HG03066 (cell line): Measurements from ENCODE around the gene ESRP2.

Experiments used
- ATAC-seq: cut with Tn5 transposase; IDR thresholded peaks from one replicate; pipeline ENCODE4 v1.9.1; 2021; ENCODE audit warnings: low read depth; ENCODE audit not compliant: unreplicated experiment

ESRP2 gene

GRCh38 chr16:68227183-68227793 is 8.6 kb downstream of the ESRP2 start:
- no peak for ATAC-seq

DNA sequence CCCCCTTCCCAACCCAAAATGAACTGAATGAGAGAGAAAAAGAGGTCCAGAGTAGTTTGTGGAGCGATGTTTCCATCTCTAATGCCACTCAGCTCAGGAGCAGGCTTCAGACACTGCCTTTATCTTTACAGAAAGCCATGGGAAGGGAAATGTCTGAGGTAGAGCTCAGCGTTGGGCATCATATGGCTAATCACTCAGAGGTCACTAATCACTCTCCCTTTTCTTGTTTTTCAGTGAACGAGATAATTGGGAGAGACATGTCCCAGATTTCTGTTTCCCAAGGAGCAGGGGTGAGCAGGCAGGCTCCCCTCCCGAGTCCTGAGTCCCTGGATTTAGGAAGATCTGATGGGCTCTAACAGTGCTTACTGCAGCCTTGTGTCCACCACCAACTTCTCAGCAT is 9.8 kb downstream of the ESRP2 start:
- ATAC-seq = no peak

DNA sequence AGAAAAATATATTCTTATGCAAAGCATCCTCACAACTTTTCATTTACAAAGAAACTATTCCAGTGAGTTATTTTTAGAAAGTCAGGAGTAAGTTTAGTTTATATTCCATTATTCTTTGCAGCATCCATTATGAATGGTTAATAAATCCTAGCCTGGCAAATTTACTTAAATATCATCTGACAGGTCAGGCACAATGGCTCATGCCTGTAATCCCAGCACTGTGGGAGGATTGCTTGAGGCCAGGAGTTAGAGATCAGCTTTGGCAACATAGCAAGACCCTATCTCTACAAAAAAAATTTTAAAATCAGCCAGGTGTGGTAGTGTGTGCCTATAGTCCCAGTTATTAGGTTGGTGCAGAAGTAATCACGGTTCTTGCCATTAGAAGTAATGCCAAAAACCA is 12.9 kb downstream of the ESRP2 start:
- no peak for ATAC-seq

- ATAC-seq = no peak
Measured at GRCh38 chr16:68219725-68220351, 16.1 kb downstream of the ESRP2 start.

DNA sequence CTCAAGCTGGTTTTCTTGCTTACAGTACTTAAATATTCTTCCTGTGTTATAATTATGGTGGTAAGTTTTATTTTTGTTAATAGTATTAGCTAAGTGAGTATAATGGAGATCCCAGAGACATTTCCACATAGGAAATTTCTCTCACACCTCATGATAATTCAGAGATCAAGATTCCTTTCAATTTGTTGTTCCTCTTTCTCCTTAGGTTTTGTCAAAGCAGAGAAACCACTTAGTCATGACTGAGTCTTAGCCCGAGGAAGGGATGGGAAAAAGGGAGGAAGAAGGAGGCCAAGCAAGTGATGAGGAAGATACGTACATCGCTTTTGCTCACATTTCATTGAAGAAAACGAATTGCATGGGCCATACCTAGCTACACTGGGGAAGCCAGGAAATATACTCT is 18.4 kb downstream of the ESRP2 start:
- no peak for ATAC-seq

DNA sequence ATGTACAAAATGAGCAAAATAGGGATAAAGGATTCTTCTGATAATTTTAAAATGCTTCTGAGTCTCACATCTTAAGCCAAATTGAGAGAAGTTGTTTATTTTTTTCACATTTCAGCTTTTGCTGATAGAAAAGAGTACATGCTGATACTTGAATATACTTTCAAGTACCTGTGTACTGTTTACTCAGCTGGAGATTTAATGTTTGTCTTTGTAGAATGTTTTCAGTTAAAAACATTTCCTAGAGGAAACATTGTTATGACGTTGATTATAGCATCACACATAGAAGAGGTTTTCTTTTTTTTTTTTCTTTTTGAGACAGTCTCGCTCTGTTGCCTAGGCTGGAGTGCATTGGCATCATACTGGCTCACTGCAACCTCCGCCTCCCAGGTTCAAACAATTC is 19.7 kb downstream of the ESRP2 start:
- ATAC-seq = no peak

GRCh38 chr16:68215302-68215701 is 20.6 kb downstream of the ESRP2 start:
- no peak for ATAC-seq

GRCh38 chr16:68214726-68215125 is 21.2 kb downstream of the ESRP2 start:
- no peak for ATAC-seq

DNA sequence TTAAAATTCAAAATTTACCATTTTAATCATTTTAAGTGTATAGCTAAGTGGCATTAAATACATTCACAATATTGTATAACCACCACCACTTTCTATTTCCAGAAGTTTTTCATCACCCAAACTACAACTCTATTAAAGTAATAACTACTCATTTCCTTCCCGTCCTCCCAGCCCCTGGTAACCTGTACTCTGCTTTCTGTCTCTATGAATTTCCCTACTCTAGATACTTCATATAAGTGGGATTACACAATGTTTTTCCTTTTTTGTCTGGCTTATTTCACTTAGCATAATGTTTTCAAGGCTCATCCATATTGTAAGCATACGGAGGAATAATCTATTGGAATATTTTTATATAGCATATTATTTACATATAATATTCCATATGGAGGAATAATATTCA is 29.7 kb downstream of the ESRP2 start:
- ATAC-seq = no peak

GRCh38 chr16:68202091-68202519 is 33.8 kb downstream of the ESRP2 start:
- no peak for ATAC-seq

- ATAC-seq = no peak
Measured at GRCh38 chr16:68200088-68200783, 35.7 kb downstream of the ESRP2 start.

DNA sequence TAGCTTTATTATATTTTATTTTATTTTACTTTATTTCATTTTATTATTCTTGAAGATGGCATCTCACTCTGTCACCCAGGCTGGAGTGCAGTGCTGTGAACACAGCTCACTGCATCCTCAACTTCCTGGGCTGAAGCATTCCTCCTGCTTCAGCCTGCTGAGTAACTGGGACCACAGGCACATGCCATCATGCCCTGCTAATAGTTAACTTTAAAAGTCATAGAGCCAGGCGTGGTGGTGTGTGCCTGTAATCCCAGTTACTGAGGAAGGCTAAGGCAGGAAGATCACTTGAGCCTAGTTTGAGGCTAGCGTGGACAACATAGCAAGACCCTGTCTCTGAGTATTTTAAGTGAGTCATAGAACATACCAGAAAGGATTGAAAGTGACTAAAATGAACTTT is 38.7 kb downstream of the ESRP2 start:
- ATAC-seq = no peak

DNA sequence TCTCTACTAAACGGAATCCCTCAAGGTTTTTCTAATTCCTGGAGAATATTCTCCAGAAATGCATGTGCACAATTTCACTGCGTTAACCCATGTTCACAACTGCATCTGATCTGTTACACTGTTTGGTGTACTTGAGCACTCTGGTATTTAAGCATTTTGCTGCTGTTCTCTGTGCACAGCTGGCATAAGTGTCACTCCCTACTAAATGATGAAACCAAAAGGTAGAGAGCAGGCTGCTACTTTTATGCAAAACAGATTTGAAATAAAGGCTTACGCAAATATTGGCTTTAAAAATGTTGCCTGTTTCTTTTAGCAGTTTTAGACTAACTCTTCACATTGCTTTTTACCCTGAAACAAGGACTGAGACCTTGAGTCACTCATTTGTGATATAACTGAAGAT is 41.7 kb downstream of the ESRP2 start:
- no peak for ATAC-seq

DNA sequence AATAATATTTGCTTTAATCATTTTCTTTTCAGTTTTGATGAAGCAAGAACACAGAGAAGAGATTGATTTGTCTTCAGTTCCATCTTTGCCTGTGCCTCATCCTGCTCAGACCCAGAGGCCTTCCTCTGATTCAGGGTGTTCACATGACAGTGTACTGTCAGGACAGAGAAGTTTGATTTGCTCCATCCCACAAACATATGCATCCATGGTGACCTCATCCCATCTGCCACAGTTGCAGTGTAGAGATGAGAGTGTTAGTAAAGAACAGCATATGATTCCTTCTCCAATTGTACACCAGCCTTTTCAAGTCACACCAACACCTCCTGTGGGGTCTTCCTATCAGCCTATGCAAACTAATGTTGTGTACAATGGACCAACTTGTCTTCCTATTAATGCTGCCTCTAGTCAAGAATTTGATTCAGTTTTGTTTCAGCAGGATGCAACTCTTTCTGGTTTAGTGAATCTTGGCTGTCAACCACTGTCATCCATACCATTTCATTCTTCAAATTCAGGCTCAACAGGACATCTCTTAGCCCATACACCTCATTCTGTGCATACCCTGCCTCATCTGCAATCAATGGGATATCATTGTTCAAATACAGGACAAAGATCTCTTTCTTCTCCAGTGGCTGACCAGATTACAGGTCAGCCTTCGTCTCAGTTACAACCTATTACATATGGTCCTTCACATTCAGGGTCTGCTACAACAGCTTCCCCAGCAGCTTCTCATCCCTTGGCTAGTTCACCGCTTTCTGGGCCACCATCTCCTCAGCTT is 45.0 kb downstream of the ESRP2 start:
- ATAC-seq = no peak

DNA sequence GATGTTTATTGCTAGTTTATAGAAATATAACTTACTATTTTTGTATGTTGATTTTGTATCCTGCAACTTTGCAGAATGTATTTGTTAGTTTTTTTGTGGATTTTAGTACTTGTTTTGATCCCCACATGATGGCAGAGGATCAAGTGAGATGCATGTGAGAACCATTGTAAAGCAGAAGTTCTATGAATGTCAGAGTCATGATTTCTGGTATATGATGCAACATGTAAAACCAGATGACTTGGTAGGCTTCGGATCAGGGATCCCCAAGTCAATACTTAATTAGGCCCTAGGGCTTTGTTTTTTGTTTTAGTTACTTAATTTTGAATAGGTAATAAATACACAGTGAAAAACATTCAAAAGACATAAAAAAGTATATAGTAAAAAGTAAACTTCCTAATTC is 45.8 kb downstream of the ESRP2 start:
- no peak for ATAC-seq

- ATAC-seq = no peak
Measured at GRCh38 chr16:68188170-68188569, 47.8 kb downstream of the ESRP2 start.

DNA sequence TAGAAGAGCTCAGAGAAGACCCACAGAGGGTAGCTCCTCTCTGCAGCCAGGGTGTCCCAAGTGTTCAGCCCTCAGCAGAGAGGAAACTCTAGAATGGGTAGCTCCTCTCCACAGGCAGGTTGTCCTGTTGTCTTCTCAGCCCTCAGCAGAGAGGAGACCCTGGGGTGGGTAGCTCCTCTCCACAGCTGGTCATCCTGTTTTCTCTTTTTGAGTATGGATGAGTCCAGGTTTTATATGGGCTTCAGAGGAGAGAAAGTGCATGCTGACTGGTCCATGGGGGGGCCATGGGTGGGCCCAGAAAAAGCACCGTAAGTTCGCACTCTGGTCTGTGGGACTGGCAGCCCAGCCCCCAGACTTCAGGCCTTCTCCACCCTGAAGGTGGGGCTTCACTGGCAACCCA is 48.4 kb downstream of the ESRP2 start:
- no peak for ATAC-seq

DNA sequence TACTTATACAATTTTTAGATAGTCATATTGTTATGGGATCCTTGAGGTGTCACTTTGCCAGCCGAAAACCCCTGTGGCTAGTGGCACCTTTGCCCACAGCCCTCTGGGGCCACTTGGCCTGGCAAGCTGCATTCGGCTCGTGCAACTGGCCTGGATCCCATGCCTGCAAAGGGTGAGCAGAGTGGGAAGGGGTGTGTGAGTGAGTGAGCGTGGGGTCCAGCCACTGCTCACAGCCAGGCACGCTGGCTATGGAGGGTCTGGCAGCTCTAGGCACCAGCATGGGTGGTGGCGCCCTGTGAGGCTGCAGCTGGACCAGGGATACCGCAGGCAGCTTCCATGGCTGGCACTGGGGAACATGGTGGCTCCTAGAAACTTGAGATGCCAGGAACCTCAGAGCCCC is 49.0 kb downstream of the ESRP2 start:
- ATAC-seq = no peak

DNA sequence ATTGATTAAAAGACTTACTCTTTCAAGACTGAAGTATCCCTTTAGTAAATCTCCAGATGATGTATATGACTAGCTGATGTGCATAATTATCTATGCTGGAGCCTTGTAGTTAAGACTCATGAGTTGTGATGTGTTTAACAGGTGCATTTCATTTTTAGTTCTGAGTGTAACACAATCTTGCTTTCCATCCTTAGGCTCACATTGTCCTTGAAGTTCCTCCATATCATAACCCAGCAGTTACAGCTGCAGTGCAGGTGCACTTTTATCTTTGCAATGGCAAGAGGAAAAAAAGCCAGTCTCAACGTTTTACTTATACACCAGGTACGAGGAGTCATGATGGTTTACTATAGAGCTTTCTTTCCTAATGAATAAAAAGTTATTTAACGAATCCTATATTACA is 52.9 kb downstream of the ESRP2 start:
- no peak for ATAC-seq

DNA sequence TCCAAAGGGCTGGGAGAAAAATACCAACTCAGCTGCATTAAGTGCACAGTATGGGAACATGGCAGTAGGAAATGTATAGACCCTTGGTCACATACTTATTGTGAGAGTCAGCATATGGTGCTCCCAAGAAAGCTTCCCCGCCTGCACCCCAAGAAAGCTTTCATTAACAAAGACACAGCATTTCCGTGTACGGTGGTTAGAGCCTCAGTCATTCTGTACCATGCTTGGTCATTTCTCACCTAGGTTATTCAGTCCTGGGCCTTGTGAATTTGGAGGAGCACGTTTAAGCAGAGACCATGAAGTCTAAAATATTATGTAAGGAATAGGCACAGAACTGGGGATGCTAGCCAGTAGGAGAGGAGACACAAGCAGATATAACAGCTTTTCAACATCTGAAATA is 56.1 kb downstream of the ESRP2 start:
- no peak for ATAC-seq

GRCh38 chr16:68179196-68179795 is 56.6 kb downstream of the ESRP2 start:
- no peak for ATAC-seq
